Endodermal cell (in vitro differentiated cells): ENCODE measurements around the gene CACNA1D. TPM values are rescaled to one million over a fixed set of nuclear protein-coding genes. Genes with fewer than 3 reads are reported as not detected.
A peak's percentile ranks its signal among the peaks of the same experiment; 100 is the strongest.

Source experiments
- DNase-seq: peaks from one replicate; pipeline ENCODE4 v3.0.0-alpha.2; 2017
- H3K27ac ChIP-seq: 2 replicates; pipeline ENCODE4 v1.5.1; 2013; ENCODE audit warnings: mild to moderate bottlenecking, low read depth, low read length, moderate library complexity
- H3K27me3 ChIP-seq: 2 replicates; pipeline ENCODE4 v1.6.1; 2013; ENCODE audit warnings: mild to moderate bottlenecking, low read length, moderate library complexity; ENCODE audit not compliant: insufficient read depth, control insufficient read depth, poor library complexity, severe bottlenecking
- H3K36me3 ChIP-seq: 2 replicates; pipeline ENCODE4 v1.7.0; 2013; ENCODE audit warnings: mild to moderate bottlenecking, low read length, moderate library complexity; ENCODE audit not compliant: control insufficient read depth, insufficient read depth
- H3K4me1 ChIP-seq: one replicate; pipeline ENCODE4 v1.7.0; 2013; ENCODE audit warnings: low read length; ENCODE audit not compliant: control insufficient read depth, insufficient read depth
- H3K4me3 ChIP-seq: 2 replicates; pipeline ENCODE4 v1.5.1; 2013; ENCODE audit warnings: mild to moderate bottlenecking, low read length, moderate library complexity
- H3K9ac ChIP-seq: 2 replicates; pipeline ENCODE4 v1.6.1; 2013; ENCODE audit warnings: mild to moderate bottlenecking, low read length, moderate library complexity; ENCODE audit not compliant: poor library complexity, severe bottlenecking; ENCODE audit errors: extremely low read depth
- H3K9me3 ChIP-seq: 2 replicates; pipeline ENCODE4 v1.6.1; 2013; ENCODE audit warnings: mild to moderate bottlenecking, low read length, moderate library complexity; ENCODE audit not compliant: control insufficient read depth
- H3K27ac Mint-ChIP-seq: 2 replicates; pipeline ENCODE4 v1.8.0; 2020; ENCODE audit warnings: mixed read lengths
- H3K27me3 Mint-ChIP-seq: 2 replicates; pipeline ENCODE4 v1.8.0; 2021; ENCODE audit warnings: mild to moderate bottlenecking, mixed read lengths; ENCODE audit not compliant: insufficient read depth
- H3K36me3 Mint-ChIP-seq: 2 replicates; pipeline ENCODE4 v1.8.0; 2020; ENCODE audit warnings: low read depth, mixed read lengths
- H3K4me1 Mint-ChIP-seq: 2 replicates; pipeline ENCODE4 v1.8.0; 2020; ENCODE audit warnings: mixed read lengths
- H3K4me3 Mint-ChIP-seq: 2 replicates; pipeline ENCODE4 v1.8.0; 2020; ENCODE audit warnings: mild to moderate bottlenecking, moderate library complexity, mixed read lengths
- H3K9me3 Mint-ChIP-seq: 2 replicates; pipeline ENCODE4 v1.8.0; 2020; ENCODE audit warnings: mild to moderate bottlenecking, mixed read lengths
- CTCF ChIP-seq: fragments of 200-600 bp; sonication (generic); conservative IDR thresholded peaks from 2 replicates; pipeline ENCODE4 v1.5.0; 2021; ENCODE audit warnings: antibody characterized with exemption, mild to moderate bottlenecking
- WGBS, 2 experiments: methylation state at CpG; one replicate each; pipeline versions ENCODE4 v1.1.5 to v1.1.7; 2013; ENCODE audit warnings: missing lambda C conversion rate in 2 of 2, mixed read lengths in 1 of 2; ENCODE audit not compliant: insufficient coverage in 1 of 2, insufficient read length in 1 of 2; 5-methylcytosine and 5-hydroxymethylcytosine counted together
- total RNA-seq, 2 donors: library from RNA; stranded (reverse); fragmentation: NEBNext Ultra II Directional in 1 of 2; extraction: Animal tissue kit (Norgen Biotek cat#: 25700) in 1 of 2; gene quantifications; 2 replicates in 1 of 2; 3 replicates in 1 of 2; pipeline ENCODE4 v1.2.1, GENCODE V29; 2021

CACNA1D gene
- total RNA-seq, 2 donors from 2014 or later = 2.2 to 3.8 TPM

- no peaks in the 10 kb centered on the region for H3K27me3 ChIP-seq
- no peaks in the 10 kb centered on the region for H3K9me3 ChIP-seq
- H3K36me3 ChIP-seq = no peaks in the 10 kb centered on the region
- no peak for TF ChIP-seq CTCF
- no peaks in the 10 kb centered on the region for H3K36me3 Mint-ChIP-seq
- peaks cover 44% of the 10 kb centered on the region for H3K4me1 Mint-ChIP-seq
- no peak overlapping the region for H3K27ac ChIP-seq
- no peak overlapping the region for H3K4me3 ChIP-seq
- H3K27me3 Mint-ChIP-seq = peaks cover 6% of the 10 kb centered on the region
- H3K27ac Mint-ChIP-seq = no peak overlapping the region
- H3K4me1 ChIP-seq = peaks cover 14% of the 10 kb centered on the region
- no peaks in the 10 kb centered on the region for H3K9me3 Mint-ChIP-seq
- no peak overlapping the region for H3K4me3 Mint-ChIP-seq
- DNase-seq = no peak
- H3K9ac ChIP-seq = no peak overlapping the region
- 60 to 67% methylated on average over 1 to 3 of the region's 3 CpGs for WGBS, 2 experiments
Observed at GRCh38 chr3:53577506-53577905, 83.1 kb downstream of the CACNA1D start.

- Mint-ChIP-seq H3K27ac (no peak overlapping the region), H3K27me3 (peaks cover 8% of the 10 kb centered on the region), H3K4me3 (no peak overlapping the region), H3K4me1 (peaks cover 46% of the 10 kb centered on the region), H3K9me3 (no peaks in the 10 kb centered on the region), H3K36me3 (no peaks in the 10 kb centered on the region)
- WGBS, 2 experiments = 91 to 94% methylated on average over 3 of the region's 3 CpGs
- Histone ChIP-seq H3K4me1 (peaks cover 14% of the 10 kb centered on the region), H3K27ac (no peak overlapping the region), H3K9me3 (no peaks in the 10 kb centered on the region), H3K36me3 (no peaks in the 10 kb centered on the region), H3K9ac (no peak overlapping the region), H3K27me3 (no peaks in the 10 kb centered on the region), H3K4me3 (no peak overlapping the region)
- TF ChIP-seq CTCF = no peak
- DNase-seq = peak; percentile 62
Observed at GRCh38 chr3:53579636-53580035, 85.2 kb downstream of the CACNA1D start.

- no peaks in the 10 kb centered on the region for H3K9me3 Mint-ChIP-seq
- WGBS, 2 experiments = 85 to 100% methylated on average over 2 to 3 of the region's 3 CpGs
- Histone ChIP-seq H3K9ac (no peak overlapping the region), H3K4me1 (peaks cover 4% of the 10 kb centered on the region), H3K27ac (no peak overlapping the region), H3K4me3 (no peak overlapping the region), H3K27me3 (no peaks in the 10 kb centered on the region), H3K36me3 (no peaks in the 10 kb centered on the region), H3K9me3 (no peaks in the 10 kb centered on the region)
- H3K4me1 Mint-ChIP-seq = peaks cover 48% of the 10 kb centered on the region
- H3K4me3 Mint-ChIP-seq = no peak overlapping the region
- no peaks in the 10 kb centered on the region for H3K36me3 Mint-ChIP-seq
- peaks cover 7% of the 10 kb centered on the region for H3K27me3 Mint-ChIP-seq
- no peak overlapping the region for H3K27ac Mint-ChIP-seq
- no peak for DNase-seq
- TF ChIP-seq CTCF = no peak
Observed at GRCh38 chr3:53581671-53582070, 87.3 kb downstream of the CACNA1D start.
